Stimulated activated CD4-positive, alpha-beta T cell treated with anti-CD3 and anti-CD28 coated beads, Interleukin-2, amount 100 ng/mL, for 48 hours (primary cell): ENCODE results near the gene ZNF362.
A peak's percentile ranks its signal among the peaks of the same experiment; 100 is the strongest.

Experiments
- DNase-seq, 2 donors: peaks; one replicate each; pipeline ENCODE4 v3.0.0-alpha.2; 2020

The ZNF362 gene

GRCh38 chr1:33349778-33350610, 93.7 kb downstream of the ZNF362 start:
- DNase-seq, result peak; percentile 71 to 76
